Measurements from ENCODE around the gene LZTR1.

- TF ChIP-seq CTCF (IDR thresholded peaks at IDR 0.05) (no peak), POLR2A (IDR thresholded peaks at IDR 0.05) (no peak), POLR2AphosphoS5 (IDR thresholded peaks at IDR 0.05) (no peak)
Measured at GRCh38 chr22:21032037-21032867, 50.2 kb downstream of the LZTR1 start, which contains the start of gene SLC7A4.

Data from sigmoid colon (tissue), 4 donors.